GM19023 (cell line): ENCODE data around the gene IARS2.
"Not testable (repeated sequence)": the region's sequence is repeated elsewhere in the genome, so short reads cannot be mapped to it uniquely, and the experiment has no call there.

ENCODE experiments used
- ATAC-seq: cut with Tn5 transposase; IDR thresholded peaks from one replicate; pipeline ENCODE4 v1.9.1; 2021; ENCODE audit warnings: mild to moderate bottlenecking, moderate library complexity; ENCODE audit not compliant: unreplicated experiment

Gene IARS2

DNA sequence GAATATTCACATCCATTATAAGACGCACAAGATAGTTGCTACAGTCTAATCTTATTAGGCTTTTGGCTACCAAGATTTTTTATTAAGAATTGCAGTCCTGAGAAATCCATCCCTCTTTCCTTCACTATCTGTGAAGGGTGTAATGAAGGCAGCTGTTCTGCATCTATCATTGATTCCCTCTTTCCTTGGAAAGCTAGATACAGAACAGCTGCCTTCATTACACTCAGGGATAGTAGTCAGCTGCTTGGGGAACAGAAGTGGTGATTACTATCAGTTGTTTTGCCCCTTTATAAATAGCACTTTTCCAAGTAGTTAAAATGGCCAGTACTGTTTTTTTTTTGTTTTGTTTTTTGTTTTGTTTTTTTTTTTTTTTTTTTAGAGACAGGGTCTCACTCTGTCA lies 70.2 kb downstream of the IARS2 start:
- ATAC-seq = no peak

DNA sequence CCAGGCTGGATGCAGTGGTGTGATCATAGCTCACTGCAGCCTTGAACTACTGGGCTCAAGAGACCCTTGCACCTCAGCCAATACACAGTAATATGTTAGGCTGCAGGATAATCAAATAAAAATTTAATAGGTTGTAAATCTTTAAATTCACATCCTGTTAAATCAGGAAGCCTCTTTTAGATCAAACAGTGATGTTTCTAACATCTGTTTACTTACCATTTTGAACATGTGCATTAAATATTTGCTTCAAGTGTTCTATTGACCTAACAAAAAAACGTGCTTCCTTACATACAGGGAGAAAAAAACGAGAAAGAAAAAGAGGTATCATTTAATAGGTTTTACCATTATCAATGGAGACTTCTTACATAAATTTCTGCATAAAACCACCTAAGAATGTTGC lies 70.6 kb downstream of the IARS2 start:
- ATAC-seq = no peak

DNA sequence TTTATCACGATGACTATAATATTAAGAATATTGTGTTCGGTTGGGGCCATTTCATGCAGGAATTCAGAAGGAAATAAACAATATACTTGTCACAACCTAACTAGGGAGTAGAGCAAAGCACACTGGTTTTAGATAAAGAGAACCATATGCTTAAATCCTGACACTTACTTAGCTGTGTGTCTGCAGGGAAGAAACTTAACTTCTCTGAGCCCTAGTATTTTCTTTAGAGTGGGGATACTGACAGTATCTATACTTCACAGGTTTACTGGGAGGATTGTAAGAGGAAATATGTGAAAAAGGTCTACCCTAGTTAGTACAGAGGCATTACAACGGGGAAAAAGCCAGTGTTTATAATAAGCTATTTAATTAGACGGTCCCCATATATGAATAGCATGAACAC lies 72.9 kb downstream of the IARS2 start:
- no peak for ATAC-seq

DNA sequence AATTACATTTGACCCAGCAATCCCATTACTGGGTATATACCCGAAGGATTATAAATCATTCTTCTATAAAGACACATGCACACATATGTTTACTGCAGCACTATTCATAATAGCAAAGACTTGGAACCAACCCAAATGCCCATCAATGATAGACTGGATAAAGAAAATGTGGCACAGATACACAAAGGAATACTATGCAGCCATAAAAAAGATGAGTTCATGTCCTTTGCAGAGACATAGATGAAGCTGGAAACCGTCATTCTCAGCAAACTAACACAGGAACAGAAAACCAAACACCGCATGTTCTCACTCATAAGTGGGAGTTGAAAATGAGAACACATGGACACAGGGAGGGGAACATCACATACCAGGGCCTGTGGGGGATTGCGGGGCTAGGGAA lies 76.0 kb downstream of the IARS2 start:
- ATAC-seq = not testable (repeated sequence)

DNA sequence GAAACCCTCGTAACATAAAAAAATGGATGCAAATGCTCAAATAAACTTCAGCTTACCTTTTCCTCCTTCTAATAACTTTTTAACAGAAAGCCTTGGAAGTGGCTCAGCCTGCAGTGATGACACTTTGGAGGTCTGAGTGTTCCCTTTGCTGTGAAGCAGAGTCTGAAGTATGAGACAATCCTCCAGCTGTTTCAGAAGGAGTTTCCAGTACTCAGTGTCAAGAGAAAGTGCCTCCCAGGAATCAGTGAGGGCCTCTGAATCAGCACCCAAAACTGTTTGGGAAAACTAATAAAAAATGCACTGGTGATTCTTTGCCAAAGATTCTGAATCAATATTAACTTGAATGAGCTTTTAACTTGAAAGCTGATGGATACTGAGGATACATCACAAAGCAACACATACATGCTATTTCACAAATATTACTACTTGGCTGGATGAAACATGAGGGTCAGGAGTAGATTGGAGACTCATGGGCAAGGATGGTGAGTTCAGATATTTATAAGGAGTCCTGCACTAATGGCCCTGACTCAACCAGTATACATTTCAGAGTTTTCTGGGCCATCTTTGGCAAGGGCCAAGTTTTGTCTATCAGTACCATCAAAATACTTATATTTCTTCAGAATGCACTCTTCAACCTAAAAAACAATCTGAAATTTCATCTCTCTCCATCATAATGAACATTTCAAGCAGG lies 77.0 kb downstream of the IARS2 start:
- ATAC-seq = no peak

DNA sequence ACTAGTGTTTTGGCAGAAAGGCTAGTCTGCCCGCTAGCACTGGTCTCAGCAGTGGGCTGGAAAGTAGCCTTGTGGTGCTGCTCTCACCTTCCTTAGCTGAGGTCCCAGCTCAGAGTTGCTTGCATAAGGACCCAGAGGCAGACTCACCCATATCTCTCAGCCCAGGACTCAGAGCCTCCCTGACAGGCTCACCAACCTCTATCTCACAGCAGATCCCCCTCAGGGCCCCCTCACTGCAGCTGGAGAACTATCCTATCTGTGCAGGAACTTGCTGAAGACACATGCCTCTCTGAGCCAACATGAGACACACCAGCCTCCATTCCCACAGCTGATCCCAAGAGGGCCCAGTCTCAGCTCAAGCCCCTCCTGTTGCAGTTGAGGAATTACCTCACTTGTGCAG lies 82.6 kb downstream of the IARS2 start:
- ATAC-seq = no peak

DNA sequence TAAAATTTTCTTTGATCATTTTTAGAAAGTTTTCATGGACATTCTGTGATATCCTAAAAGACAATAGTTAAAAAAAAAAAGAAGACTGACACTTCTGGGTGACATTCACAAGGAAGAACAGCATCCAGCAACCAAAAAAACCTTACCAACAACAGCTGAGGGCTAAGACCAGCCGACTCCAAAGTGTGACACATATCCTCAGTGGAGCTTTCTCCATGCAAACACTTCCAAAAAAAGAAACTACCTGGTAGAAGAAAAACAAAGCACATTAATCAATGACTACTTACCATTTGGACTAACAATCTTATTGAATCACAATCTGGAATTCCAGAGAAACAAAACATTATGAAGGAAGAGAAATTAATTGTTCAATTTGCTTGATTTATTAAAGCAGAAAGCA lies 88.2 kb downstream of the IARS2 start:
- no peak for ATAC-seq

DNA sequence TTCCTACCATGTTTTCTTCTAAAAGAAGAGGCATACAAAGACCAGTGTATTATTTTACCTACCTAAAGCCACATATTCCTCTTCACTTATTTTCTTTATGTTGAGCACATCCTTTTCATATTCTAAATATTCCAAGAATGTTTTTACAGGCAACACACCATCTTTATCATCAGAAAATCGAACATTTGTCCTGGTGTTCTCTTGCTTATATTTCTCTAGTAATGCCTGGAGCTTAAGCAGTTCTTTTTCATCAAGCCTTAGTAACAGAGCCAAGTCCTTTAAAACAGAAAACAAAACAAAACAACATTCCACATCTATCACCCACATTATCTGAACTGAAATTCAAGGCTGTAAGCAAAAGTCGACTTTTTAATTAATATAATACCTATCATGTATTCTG lies 88.7 kb downstream of the IARS2 start:
- no peak for ATAC-seq

DNA sequence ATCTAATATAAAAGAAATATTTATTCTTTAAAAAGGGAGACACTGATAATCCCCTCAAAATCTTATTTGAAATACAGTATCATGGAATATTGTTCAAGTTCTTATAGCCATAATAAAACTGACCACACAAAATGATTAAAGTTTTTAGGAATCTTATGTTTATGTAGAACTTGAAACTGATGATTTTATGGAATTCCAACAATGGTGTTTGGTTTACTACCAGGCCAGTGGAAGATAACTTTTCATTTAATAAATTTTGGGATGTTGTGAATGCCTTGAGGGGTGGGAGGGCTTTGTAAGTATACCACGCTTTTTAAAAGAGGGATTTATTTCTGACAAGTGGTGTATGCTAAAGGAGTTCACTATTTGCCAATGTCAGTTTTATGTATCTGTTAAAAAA lies 90.6 kb downstream of the IARS2 start:
- no peak for ATAC-seq

DNA sequence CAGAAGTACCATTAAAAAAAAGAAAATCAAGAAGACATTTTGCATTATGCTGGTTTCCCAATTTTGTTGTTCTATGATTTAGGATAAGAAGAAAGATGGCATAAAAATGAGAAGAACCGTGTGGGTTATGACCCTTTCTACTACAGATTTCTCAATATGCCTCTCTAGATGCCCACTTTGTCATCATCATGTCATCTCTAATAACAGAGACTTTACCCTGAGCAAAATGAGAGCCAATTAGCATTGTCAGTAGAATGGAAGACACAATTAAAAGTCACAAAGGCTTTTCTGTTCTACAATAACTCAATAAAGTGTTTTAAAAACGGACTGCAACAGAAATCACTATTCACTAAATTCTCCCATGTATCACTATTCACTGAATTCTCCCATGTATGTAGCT lies 92.8 kb downstream of the IARS2 start:
- no peak for ATAC-seq

DNA sequence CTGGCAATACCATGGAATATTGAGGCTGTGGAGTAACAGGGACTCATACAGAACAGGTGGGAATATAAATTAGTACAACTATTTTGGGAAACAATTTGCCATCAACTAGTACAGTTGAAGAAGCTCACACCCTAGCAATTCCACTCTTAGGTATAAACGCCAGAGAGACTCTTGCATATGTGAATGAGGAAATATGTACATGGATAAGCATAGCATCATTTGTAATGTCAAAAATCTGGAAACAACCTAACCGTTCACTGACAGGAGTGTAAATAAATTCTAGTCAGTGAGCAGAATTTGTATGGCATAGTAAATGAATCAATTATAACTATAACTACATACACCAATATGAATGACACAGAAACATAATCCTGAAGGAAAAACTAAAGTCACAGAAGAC lies 94.6 kb downstream of the IARS2 start:
- no peak for ATAC-seq

DNA sequence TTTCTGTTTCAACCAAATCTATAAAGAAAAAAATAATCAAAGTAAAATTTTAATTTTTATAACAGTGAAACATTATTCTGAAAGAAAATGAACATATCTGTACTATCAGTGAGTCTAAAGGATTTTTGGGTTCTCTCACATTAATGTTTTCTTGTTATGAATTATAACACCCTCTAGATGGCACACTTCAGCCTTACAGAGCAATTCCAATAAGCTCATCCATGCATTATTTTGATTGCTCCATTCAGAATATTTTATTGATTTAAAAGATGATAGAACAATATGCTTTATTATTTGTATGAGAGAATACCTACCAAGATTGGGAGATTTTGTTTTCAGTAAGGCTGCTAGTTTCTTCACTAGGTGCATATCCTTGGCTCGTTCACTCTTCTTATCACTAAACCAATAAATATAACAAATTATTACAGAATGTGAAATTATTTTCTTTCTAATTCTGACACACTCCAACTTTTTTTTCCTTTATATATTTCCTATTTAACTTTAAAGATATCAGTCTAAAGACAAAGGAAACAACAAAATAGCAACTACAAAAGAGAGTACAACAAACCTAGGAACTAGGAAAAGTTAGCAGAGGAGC lies 95.9 kb downstream of the IARS2 start:
- ATAC-seq = no peak

DNA sequence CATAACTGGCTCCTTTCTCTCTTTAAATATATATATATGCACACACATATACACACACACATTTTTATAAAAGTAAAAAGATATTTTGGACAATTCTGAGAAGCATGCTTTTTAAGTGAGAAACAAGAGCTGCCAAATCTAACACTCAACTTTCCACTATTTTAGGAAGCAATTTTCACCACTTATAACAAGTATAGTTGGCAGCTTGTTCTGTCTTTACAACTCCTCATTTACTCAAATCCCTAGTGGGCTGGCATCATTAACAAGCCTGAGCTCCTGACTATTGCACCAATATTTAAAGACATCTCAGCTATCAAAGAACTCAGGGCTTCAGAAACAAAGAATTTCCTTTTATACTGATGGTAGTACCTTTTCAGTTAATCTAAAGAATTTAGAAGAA lies 101.8 kb downstream of the IARS2 start:
- ATAC-seq = no peak
